ENCODE results near the gene LCN10.

DNA sequence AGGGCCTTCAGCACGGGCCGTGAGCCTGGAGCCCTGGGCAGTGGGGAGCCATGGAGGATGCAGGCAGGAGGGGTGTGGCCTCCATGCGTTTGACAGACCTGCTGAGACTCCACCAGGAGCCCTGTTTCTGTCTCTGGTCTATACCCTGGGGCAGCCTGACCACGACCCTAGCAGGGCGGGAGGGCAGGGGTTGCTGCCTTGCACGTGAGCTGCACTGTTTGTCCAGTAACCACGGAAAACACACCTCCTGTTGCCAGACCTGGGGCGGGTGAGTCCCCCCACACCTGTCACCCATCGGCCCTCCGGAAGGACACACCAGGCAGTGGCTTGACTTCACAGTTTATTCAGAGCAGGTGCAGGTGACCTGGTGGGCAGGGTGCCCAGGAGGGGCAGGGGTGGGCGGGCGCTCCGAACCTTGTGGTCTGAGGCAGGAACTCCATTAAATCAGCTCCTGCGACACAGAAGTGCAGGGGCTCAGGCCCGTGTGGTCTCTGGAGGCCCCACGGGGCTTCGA lies 11.4 kb upstream of the LCN10 start:
- TF ChIP-seq POLR2A (IDR thresholded peaks at IDR 0.05; ENCODE audit: low read length) (no peak), HEYL (CRISPR knock-in tag; IDR thresholded peaks at IDR 0.05) (no peak), ZSCAN20 (CRISPR knock-in tag; IDR thresholded peaks at IDR 0.05) (no peak)
- TF ChIP-seq, protein P1, sequence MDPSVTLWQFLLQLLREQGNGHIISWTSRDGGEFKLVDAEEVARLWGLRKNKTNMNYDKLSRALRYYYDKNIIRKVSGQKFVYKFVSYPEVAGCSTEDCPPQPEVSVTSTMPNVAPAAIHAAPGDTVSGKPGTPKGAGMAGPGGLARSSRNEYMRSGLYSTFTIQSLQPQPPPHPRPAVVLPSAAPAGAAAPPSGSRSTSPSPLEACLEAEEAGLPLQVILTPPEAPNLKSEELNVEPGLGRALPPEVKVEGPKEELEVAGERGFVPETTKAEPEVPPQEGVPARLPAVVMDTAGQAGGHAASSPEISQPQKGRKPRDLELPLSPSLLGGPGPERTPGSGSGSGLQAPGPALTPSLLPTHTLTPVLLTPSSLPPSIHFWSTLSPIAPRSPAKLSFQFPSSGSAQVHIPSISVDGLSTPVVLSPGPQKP (IDR thresholded peaks at IDR 0.05; ENCODE audit: low read depth, low read length): no peak
- TF ChIP-seq, protein P2, sequence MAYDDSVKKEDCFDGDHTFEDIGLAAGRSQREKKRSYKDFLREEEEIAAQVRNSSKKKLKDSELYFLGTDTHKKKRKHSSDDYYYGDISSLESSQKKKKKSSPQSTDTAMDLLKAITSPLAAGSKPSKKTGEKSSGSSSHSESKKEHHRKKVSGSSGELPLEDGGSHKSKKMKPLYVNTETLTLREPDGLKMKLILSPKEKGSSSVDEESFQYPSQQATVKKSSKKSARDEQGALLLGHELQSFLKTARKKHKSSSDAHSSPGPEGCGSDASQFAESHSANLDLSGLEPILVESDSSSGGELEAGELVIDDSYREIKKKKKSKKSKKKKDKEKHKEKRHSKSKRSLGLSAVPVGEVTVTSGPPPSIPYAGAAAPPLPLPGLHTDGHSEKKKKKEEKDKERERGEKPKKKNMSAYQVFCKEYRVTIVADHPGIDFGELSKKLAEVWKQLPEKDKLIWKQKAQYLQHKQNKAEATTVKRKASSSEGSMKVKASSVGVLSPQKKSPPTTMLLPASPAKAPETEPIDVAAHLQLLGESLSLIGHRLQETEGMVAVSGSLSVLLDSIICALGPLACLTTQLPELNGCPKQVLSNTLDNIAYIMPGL (CRISPR knock-in tag; IDR thresholded peaks at IDR 0.05; ENCODE audit: borderline replicate concordance): no peak
- TF ChIP-seq, protein P3, sequence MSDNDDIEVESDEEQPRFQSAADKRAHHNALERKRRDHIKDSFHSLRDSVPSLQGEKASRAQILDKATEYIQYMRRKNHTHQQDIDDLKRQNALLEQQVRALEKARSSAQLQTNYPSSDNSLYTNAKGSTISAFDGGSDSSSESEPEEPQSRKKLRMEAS (IDR thresholded peaks at IDR 0.05): no peak

Data from A549 (cell line).